ENCODE measurements around the gene TRIM28. TPM values are rescaled to one million over a fixed set of nuclear protein-coding genes. Genes with fewer than 3 reads are reported as not detected.

TRIM28 gene
- total RNA-seq (2022; extraction: Qiagen RNA extraction; ENCODE audit: low read depth): 618 to 908 TPM (median 657 TPM) in 5 replicates

GRCh38 chr19:58543826-58544590 lies at the start of gene TRIM28:
TRIM28 (plus strand) TSS chr19:58544064; CDS start chr19:58544758, 694 bp downstream.

GRCh38 chr19:58511353-58512208 lies 32.3 kb upstream of the TRIM28 start, which contains the start of gene SLC27A5:
SLC27A5 (minus strand) TSS chr19:58511992; CDS start chr19:58511955, 37 bp downstream.

GRCh38 chr19:58519355-58520256 lies 24.3 kb upstream of the TRIM28 start, which contains the start of gene ZBTB45:
ZBTB45 (minus strand) TSS chr19:58519810; CDS start chr19:58517673, 2,137 bp downstream.

GRCh38 chr19:58554494-58555368 lies 10.9 kb downstream of the TRIM28 start, which contains the start of gene CHMP2A:
CHMP2A (minus strand) TSS chr19:58555105; CDS start chr19:58554212, 893 bp downstream.

GRCh38 chr19:58558066-58558622 lies 14.3 kb downstream of the TRIM28 start, which contains the start of gene UBE2M:
UBE2M (minus strand) TSS chr19:58558611; CDS start chr19:58558381, 230 bp downstream.

GRCh38 chr19:58572818-58573657 lies 29.2 kb downstream of the TRIM28 start, which contains the start of gene MZF1:
MZF1 (minus strand) TSS chr19:58573335; CDS start chr19:58571389, 1,946 bp downstream.

Other genes with a start within 250 kb of the TRIM28 start
- 89.1 to 120 TPM (median 93.3 TPM) in 5 replicates for gene ERVK3-1, start 238.7 kb upstream of the TRIM28 start, total RNA-seq (2022; extraction: Qiagen RNA extraction; ENCODE audit: low read depth)
- gene ZSCAN22, start 217.1 kb upstream of the TRIM28 start, total RNA-seq (2022; extraction: Qiagen RNA extraction; ENCODE audit: low read depth): 2.4 to 3.0 TPM (median 2.6 TPM) in 5 replicates
- gene A1BG, start 190.6 kb upstream of the TRIM28 start, total RNA-seq (2022; extraction: Qiagen RNA extraction; ENCODE audit: low read depth): 8.1 to 17.1 TPM (median 13.2 TPM) in 5 replicates
- 0.80 to 1.8 TPM (median 1.5 TPM) in 5 replicates for gene ZNF497, start 181.3 kb upstream of the TRIM28 start, total RNA-seq (2022; extraction: Qiagen RNA extraction; ENCODE audit: low read depth)
- 0.79 to 1.8 TPM (median 1.5 TPM) in 5 replicates for gene ZNF837, start 163.0 kb upstream of the TRIM28 start, total RNA-seq (2022; extraction: Qiagen RNA extraction; ENCODE audit: low read depth)
- gene RPS5, start 156.8 kb upstream of the TRIM28 start, total RNA-seq (2022; extraction: Qiagen RNA extraction; ENCODE audit: low read depth): 2,154 to 2,606 TPM (median 2,462 TPM) in 5 replicates
- 0.23 to 0.63 TPM (median 0.27 TPM) in 3 of 5 replicates, not detected in the others for gene RNF225, start 148.4 kb upstream of the TRIM28 start, total RNA-seq (2022; extraction: Qiagen RNA extraction; ENCODE audit: low read depth)
- 17.9 to 21.0 TPM (median 19.6 TPM) in 5 replicates for gene ZNF584, start 135.4 kb upstream of the TRIM28 start, total RNA-seq (2022; extraction: Qiagen RNA extraction; ENCODE audit: low read depth)
- gene ZNF132, start 103.9 kb upstream of the TRIM28 start, total RNA-seq (2022; extraction: Qiagen RNA extraction; ENCODE audit: low read depth): 0.09 to 0.16 TPM (median 0.12 TPM) in 4 of 5 replicates, not detected in the other
- gene ZNF324B, start 92.4 kb upstream of the TRIM28 start, total RNA-seq (2022; extraction: Qiagen RNA extraction; ENCODE audit: low read depth): 5.4 to 7.6 TPM (median 6.7 TPM) in 5 replicates
- 8.5 to 10.1 TPM (median 9.6 TPM) in 5 replicates for gene ZNF324, start 77.0 kb upstream of the TRIM28 start, total RNA-seq (2022; extraction: Qiagen RNA extraction; ENCODE audit: low read depth)
- 10.8 to 14.0 TPM (median 11.5 TPM) in 5 replicates for gene ZNF446, start 67.7 kb upstream of the TRIM28 start, total RNA-seq (2022; extraction: Qiagen RNA extraction; ENCODE audit: low read depth)
- 20.2 to 31.0 TPM (median 29.2 TPM) in 5 replicates for gene SLC27A5, start 32.1 kb upstream of the TRIM28 start, total RNA-seq (2022; extraction: Qiagen RNA extraction; ENCODE audit: low read depth)
- 11.1 to 21.2 TPM (median 17.9 TPM) in 5 replicates for gene ZBTB45, start 24.3 kb upstream of the TRIM28 start, total RNA-seq (2022; extraction: Qiagen RNA extraction; ENCODE audit: low read depth)
- 187 to 221 TPM (median 197 TPM) in 5 replicates for gene CHMP2A, start 11.0 kb downstream of the TRIM28 start, total RNA-seq (2022; extraction: Qiagen RNA extraction; ENCODE audit: low read depth)
- gene UBE2M, start 14.5 kb downstream of the TRIM28 start, total RNA-seq (2022; extraction: Qiagen RNA extraction; ENCODE audit: low read depth): 139 to 187 TPM (median 143 TPM) in 5 replicates
- 9.0 to 18.1 TPM (median 14.8 TPM) in 5 replicates for gene MZF1, start 29.3 kb downstream of the TRIM28 start, total RNA-seq (2022; extraction: Qiagen RNA extraction; ENCODE audit: low read depth)

Data from A549 treated with RU486 at 1 μM for 4 hours (cell line).